WERI-Rb-1 (cell line): ENCODE results near the gene WAC.

ENCODE experiments used
- DNase-seq: peaks from one replicate; pipeline ENCODE4 v3.0.0-alpha.2; 2020
- H3K27ac ChIP-seq: fragments of 250-450 bp; sonication (Bioruptor Pico); 2 replicates; pipeline ENCODE4 v1.5.1; 2020; ENCODE audit warnings: mild to moderate bottlenecking, moderate library complexity
- H3K27me3 ChIP-seq: fragments of 250-450 bp; sonication (Bioruptor Pico); 2 replicates; pipeline ENCODE4 v1.5.1; 2021; ENCODE audit warnings: mild to moderate bottlenecking, low read depth, moderate library complexity; ENCODE audit not compliant: insufficient read depth, severe bottlenecking
- H3K36me3 ChIP-seq: fragments of 250-450 bp; sonication (Bioruptor Pico); 2 replicates; pipeline ENCODE4 v1.5.1; 2020; ENCODE audit warnings: mild to moderate bottlenecking, moderate library complexity
- H3K4me3 ChIP-seq: 2 replicates; pipeline ENCODE4 v1.5.1; 2011; ENCODE audit warnings: low read depth, mild to moderate bottlenecking, control low read depth, low read length
- H3K9me3 ChIP-seq: fragments of 250-450 bp; sonication (Bioruptor Pico); 2 replicates; pipeline ENCODE4 v1.5.1; 2021; ENCODE audit warnings: mild to moderate bottlenecking, moderate library complexity; ENCODE audit not compliant: severe bottlenecking
- TF ChIP-seq, protein P1 (sequence below): IDR thresholded peaks from 2 replicates; pipeline ENCODE4 v1.5.1; 2011; ENCODE audit warnings: low read depth, mild to moderate bottlenecking, control low read depth, inconsistent platforms, low read length

Gene WAC

GRCh38 chr10:28633750-28634149 is 100.8 kb downstream of the WAC start:
- H3K27ac ChIP-seq = no peak overlapping the region
- TF ChIP-seq, protein P1, sequence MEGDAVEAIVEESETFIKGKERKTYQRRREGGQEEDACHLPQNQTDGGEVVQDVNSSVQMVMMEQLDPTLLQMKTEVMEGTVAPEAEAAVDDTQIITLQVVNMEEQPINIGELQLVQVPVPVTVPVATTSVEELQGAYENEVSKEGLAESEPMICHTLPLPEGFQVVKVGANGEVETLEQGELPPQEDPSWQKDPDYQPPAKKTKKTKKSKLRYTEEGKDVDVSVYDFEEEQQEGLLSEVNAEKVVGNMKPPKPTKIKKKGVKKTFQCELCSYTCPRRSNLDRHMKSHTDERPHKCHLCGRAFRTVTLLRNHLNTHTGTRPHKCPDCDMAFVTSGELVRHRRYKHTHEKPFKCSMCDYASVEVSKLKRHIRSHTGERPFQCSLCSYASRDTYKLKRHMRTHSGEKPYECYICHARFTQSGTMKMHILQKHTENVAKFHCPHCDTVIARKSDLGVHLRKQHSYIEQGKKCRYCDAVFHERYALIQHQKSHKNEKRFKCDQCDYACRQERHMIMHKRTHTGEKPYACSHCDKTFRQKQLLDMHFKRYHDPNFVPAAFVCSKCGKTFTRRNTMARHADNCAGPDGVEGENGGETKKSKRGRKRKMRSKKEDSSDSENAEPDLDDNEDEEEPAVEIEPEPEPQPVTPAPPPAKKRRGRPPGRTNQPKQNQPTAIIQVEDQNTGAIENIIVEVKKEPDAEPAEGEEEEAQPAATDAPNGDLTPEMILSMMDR = no peak
- no peak for DNase-seq
- no peak overlapping the region for H3K4me3 ChIP-seq
- H3K36me3 ChIP-seq = no peaks in the 10 kb centered on the region
- H3K9me3 ChIP-seq = no peaks in the 10 kb centered on the region
- H3K27me3 ChIP-seq = no peaks in the 10 kb centered on the region

DNA sequence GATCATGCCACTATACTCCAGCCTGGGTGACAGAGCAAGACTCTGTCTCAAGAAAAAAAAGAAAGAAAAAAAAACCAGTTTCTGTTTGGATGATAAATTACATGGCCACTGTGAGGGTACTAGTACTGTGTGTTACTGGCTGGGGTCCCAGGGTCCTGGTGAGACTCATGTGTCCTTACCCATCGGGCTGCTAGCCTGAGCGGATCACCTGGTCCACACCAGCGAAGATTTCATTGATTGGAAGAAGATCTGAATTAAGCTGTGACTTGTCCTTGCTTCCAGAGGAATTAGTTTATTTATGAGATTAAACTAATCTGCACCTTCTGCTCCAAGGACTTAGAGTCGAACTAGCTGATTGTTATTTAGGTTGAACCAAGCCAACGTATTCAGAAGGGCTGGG is 104.4 kb downstream of the WAC start:
- Histone ChIP-seq H3K27me3 (no peaks in the 10 kb centered on the region), H3K9me3 (no peaks in the 10 kb centered on the region), H3K27ac (no peak overlapping the region), H3K36me3 (no peaks in the 10 kb centered on the region), H3K4me3 (no peak overlapping the region)
- DNase-seq = peak; percentile 46
- TF ChIP-seq, protein P1 = no peak

- Histone ChIP-seq H3K27me3 (no peaks in the 10 kb centered on the region), H3K4me3 (no peak overlapping the region), H3K36me3 (no peaks in the 10 kb centered on the region), H3K27ac (no peak overlapping the region), H3K9me3 (no peaks in the 10 kb centered on the region)
- DNase-seq = no peak
- TF ChIP-seq, protein P1 = no peak
These were observed 105.5 kb downstream of the WAC start for GRCh38 chr10:28638392-28638791.

- H3K36me3 ChIP-seq = no peaks in the 10 kb centered on the region
- H3K27me3 ChIP-seq = no peaks in the 10 kb centered on the region
- no peaks in the 10 kb centered on the region for H3K9me3 ChIP-seq
- TF ChIP-seq, protein P1 = no peak
- no peak overlapping the region for H3K4me3 ChIP-seq
- no peak for DNase-seq
- H3K27ac ChIP-seq = no peak overlapping the region
These were observed 107.6 kb downstream of the WAC start for GRCh38 chr10:28640551-28640950.

DNA sequence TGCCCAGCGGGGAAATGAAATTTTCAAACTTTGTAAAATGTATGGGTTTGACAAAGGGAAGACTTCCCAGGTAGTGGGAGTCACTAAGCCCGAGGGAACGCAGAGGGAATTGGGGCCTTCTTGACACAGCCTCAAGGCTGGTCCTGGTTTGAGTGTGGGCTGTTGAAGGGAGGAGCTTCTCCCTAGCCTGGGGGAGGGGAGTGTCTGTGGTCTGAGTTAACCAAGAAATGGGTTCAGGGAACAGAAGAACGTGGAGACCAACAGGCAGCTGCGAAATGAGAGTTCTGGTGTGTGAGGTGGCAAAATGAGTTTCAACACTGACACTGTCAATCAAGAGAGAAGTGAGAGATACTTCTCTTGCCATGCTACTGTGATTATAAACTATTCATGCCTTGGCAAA is 111.7 kb downstream of the WAC start:
- Histone ChIP-seq H3K27ac (no peak overlapping the region), H3K27me3 (no peaks in the 10 kb centered on the region), H3K36me3 (no peaks in the 10 kb centered on the region), H3K9me3 (no peaks in the 10 kb centered on the region), H3K4me3 (no peak overlapping the region)
- TF ChIP-seq, protein P1 = no peak
- DNase-seq = no peak

GRCh38 chr10:28652106-28652505 is 119.2 kb downstream of the WAC start:
- H3K9me3 ChIP-seq = no peaks in the 10 kb centered on the region
- TF ChIP-seq, protein P1 = no peak
- H3K27me3 ChIP-seq = no peaks in the 10 kb centered on the region
- no peaks in the 10 kb centered on the region for H3K36me3 ChIP-seq
- no peak overlapping the region for H3K27ac ChIP-seq
- DNase-seq = no peak
- no peak overlapping the region for H3K4me3 ChIP-seq
